Measurements from ENCODE around the gene PRPSAP1. TPM values are rescaled to one million over a fixed set of nuclear protein-coding genes. Genes with fewer than 3 reads are reported as not detected.
"Not testable (repeated sequence)": the region's sequence is repeated elsewhere in the genome, so short reads cannot be mapped to it uniquely, and the experiment has no call there.

The PRPSAP1 gene
- total RNA-seq, 6 experiments from 2014 or later, result 32.6 to 37.4 (median 35.1) TPM

DNA sequence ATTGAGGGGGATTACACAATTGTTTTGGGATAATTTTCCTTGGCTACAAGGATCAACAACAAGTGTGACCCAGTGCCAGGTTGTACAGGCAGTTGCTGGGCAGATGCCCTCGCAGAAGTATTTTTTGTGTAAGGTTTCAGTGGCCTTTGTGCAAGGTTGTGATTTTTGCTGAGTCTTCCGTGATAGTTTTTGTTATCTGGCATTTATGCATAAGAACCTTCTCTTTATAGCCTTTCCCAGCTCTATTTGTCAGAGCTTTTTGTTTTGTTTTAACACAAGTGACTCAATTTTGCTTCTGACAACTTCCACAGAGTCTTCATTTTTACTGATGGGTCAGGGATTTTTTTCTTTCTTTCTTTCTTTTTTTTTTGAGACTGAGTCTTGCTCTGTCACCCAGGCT lies 6.7 kb upstream of the PRPSAP1 start:
- Mint-ChIP-seq H3K27me3 (ENCODE audit: insufficient read depth) (no peaks in the 10 kb centered on the region), H3K27ac (peak overlapping the region; percentile 38; the same call in 1 of the 2 replicates), H3K36me3 (ENCODE audit: low read depth) (no peaks in the 10 kb centered on the region), H3K4me3 (no peak overlapping the region), H3K9me3 (no peaks in the 10 kb centered on the region), H3K4me1 (ENCODE audit: low read depth) (peaks cover 10% of the 10 kb centered on the region)
- no peak for DNase-seq
- TF ChIP-seq, protein P1, sequence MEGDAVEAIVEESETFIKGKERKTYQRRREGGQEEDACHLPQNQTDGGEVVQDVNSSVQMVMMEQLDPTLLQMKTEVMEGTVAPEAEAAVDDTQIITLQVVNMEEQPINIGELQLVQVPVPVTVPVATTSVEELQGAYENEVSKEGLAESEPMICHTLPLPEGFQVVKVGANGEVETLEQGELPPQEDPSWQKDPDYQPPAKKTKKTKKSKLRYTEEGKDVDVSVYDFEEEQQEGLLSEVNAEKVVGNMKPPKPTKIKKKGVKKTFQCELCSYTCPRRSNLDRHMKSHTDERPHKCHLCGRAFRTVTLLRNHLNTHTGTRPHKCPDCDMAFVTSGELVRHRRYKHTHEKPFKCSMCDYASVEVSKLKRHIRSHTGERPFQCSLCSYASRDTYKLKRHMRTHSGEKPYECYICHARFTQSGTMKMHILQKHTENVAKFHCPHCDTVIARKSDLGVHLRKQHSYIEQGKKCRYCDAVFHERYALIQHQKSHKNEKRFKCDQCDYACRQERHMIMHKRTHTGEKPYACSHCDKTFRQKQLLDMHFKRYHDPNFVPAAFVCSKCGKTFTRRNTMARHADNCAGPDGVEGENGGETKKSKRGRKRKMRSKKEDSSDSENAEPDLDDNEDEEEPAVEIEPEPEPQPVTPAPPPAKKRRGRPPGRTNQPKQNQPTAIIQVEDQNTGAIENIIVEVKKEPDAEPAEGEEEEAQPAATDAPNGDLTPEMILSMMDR (IDR thresholded peaks at IDR 0.05), result no peak

DNA sequence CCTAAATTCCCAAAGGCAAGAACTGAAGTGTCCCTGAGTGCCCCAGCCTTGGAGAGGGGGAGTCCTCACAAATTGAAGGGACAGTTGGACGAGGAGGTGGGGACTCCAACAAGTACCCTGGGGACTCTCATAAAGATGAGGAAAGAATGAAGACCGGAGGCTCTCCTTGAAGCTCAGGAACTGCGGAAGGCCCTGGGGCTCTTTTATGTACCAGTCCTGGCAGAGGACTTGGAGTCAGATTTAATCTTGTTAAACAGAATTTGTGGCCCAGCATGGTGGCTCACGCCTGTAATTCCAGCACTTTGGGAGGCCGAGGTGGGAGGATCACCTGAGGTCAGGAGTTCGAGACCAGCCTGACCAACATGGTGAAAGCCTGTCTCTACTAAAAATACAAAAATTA lies 6.1 kb upstream of the PRPSAP1 start:
- H3K9me3 Mint-ChIP-seq; H3K4me1 Mint-ChIP-seq (ENCODE audit: low read depth); H3K4me3 Mint-ChIP-seq; H3K27me3 Mint-ChIP-seq (ENCODE audit: insufficient read depth); H3K27ac Mint-ChIP-seq; DNase-seq; H3K36me3 Mint-ChIP-seq (ENCODE audit: low read depth): not testable (repeated sequence)

DNA sequence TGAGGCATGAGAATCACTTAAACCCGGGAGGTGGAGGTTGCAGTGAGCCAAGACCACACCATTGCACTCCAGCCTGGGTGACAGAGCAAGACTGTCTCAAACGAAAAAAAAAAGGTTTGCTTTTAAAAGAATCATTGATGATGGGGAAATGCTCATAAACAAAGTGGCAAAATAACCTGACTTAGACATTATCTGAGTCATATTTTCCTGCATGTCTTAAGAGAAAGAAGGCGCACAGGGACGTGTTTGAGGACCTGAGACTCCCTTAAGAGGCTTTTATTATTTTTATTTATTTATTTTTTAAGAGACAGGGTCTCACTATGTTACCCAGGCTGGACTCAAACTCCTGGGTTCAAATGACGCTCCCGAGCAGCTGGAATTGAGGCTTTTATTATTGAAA lies 5.7 kb upstream of the PRPSAP1 start:
- Mint-ChIP-seq H3K27me3 (ENCODE audit: insufficient read depth) (no peaks in the 10 kb centered on the region; the same call in 1 of the 2 replicates), H3K4me3 (no peak overlapping the region), H3K36me3 (ENCODE audit: low read depth) (no peaks in the 10 kb centered on the region), H3K4me1 (ENCODE audit: low read depth) (peaks cover 12% of the 10 kb centered on the region), H3K27ac (no peak overlapping the region; the same call in 1 of the 2 replicates), H3K9me3 (no peaks in the 10 kb centered on the region)
- no peak for DNase-seq
- TF ChIP-seq, protein P1 (IDR thresholded peaks at IDR 0.05), result no peak

DNA sequence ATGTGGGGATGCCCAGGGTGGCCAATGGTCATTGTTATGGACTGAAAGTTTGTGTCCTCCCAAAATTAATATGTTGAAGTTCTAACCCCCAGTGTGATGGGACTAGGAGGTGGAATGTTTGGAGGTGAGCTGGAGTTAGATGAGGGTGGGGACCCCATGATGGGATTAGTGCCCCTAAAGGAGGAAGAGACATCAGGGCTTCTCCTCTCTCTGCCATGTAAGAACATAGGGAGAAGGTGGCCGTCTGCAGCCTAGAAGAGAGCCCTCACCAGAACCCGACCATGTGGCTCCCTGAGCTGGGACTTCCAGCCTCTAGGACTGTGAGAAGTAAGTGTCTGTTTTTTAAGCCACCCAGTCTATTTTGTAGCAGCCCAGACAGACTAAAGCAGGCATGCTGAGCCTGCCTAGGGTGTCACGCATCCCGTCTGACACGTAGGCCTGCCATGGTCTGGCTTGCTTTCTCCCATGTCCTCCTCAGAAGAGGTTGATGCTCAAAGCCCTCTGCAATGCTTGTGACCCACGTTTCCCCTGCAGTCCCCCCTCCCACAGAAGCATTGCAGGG lies 4.0 kb upstream of the PRPSAP1 start:
- Mint-ChIP-seq H3K27ac (no peak overlapping the region), H3K36me3 (ENCODE audit: low read depth) (no peaks in the 10 kb centered on the region), H3K4me3 (no peak overlapping the region), H3K4me1 (ENCODE audit: low read depth) (peaks cover 19% of the 10 kb centered on the region), H3K9me3 (no peaks in the 10 kb centered on the region), H3K27me3 (ENCODE audit: insufficient read depth) (no peaks in the 10 kb centered on the region; the same call in 1 of the 2 replicates)
- TF ChIP-seq, protein P1 (IDR thresholded peaks at IDR 0.05), result no peak
- no peak for DNase-seq

DNA sequence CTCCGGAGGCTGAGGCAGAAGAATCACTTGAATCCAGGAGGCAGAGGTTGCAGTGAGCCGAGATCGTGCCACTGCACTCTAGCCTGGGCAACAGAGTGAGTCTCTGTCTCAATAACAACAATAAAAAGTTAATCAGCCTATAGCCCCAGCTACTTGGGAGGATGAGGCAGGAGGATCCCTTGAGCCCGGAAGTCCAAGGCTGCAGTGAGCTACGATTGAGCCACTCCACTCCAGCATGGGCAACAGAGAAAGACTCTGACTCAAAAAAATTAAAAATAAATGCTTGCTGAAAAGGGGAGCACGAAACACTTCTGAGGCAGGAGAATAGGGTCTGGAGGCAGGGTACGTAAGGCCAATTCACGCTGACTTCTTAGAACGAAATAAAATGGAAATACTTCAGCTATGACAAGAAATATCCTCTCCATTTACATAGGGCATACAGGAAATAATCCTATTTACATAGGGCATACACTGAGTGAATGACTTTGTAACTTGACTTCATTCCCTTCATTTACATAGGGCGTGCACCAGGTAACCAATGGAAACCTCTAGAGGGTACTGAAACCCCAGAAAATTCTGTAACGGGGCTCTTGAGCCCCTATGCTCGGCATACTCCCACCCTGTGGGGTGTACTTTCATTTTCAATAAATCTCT lies 3.2 kb upstream of the PRPSAP1 start:
- Mint-ChIP-seq H3K4me1 (ENCODE audit: low read depth) (peaks cover 25% of the 10 kb centered on the region), H3K4me3 (no peak overlapping the region), H3K36me3 (ENCODE audit: low read depth) (no peaks in the 10 kb centered on the region), H3K9me3 (no peaks in the 10 kb centered on the region), H3K27me3 (ENCODE audit: insufficient read depth) (no peaks in the 10 kb centered on the region; the same call in 1 of the 2 replicates), H3K27ac (no peak overlapping the region)
- DNase-seq, result no peak
- TF ChIP-seq, protein P1 (IDR thresholded peaks at IDR 0.05), result no peak

DNA sequence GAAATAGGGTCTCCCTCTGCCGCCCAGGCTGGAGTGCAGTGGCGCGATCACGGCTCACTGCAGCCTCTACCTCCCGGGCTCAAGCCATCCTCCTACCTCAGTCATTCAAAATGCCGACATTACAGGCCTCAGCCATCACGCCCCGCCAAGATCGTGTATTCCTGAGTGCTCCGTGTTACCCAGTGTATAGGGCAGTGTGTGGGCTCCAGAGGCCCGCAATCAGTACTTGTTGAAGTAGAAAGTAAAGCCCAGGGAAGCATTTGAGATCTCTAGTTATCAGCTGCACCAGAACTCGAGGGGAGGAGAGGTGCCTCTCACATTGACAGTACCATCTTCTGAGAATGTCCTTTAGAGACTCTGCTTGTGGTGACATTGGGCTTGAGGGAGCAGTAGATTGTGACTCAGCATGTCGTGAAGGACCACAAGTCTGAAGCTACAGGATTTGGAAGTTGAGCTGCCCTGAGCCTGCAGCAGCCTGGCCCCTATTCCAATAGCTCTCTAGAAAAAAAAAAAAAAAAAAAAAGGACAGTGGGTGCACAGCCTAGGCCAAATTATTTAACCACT lies 1.1 kb upstream of the PRPSAP1 start:
- H3K27ac Mint-ChIP-seq, result peak overlapping the region; percentile 44
- no peaks in the 10 kb centered on the region for H3K9me3 Mint-ChIP-seq
- TF ChIP-seq, protein P1 (IDR thresholded peaks at IDR 0.05), result no peak
- H3K4me1 Mint-ChIP-seq (ENCODE audit: low read depth), result peaks cover 25% of the 10 kb centered on the region
- H3K36me3 Mint-ChIP-seq (ENCODE audit: low read depth), result no peaks in the 10 kb centered on the region
- no peaks in the 10 kb centered on the region; the same call in 1 of the 2 replicates for H3K27me3 Mint-ChIP-seq (ENCODE audit: insufficient read depth)
- DNase-seq, result no peak
- peak overlapping the region; percentile 97 for H3K4me3 Mint-ChIP-seq

Measured in HFFc6 (cell line).